Ishikawa (cell line): Measurements from ENCODE around the gene TNS3.

Experiments
- EGR1 ChIP-seq: IDR thresholded peaks from 2 replicates; pipeline ENCODE4 v1.6.1; 2012
- MAX ChIP-seq: IDR thresholded peaks from 2 replicates; pipeline ENCODE4 v1.6.1; 2012
- REST ChIP-seq: IDR thresholded peaks from 2 replicates; pipeline ENCODE4 v1.6.1; 2012; ENCODE audit warnings: low read depth, mild to moderate bottlenecking

- TF ChIP-seq EGR1 (no peak), MAX (no peak), REST (no peak)
These were observed 230.4 kb downstream of the TNS3 start for GRCh38 chr7:47351233-47352154.
